NCI-H748 treated with DMSO at 0.1 percent for 48 hours (cell line): Measurements from ENCODE around the gene ZNF311.

Source experiments
- DNase-seq: peaks from one replicate; lab custom pipeline; 2025; lab: John Stamatoyannopoulos, UW

Gene ZNF311

GRCh38 chr6:29005183-29005885 lies at the start of gene ZNF311:
Gene ZNF311 (minus strand): TSS chr6:29005315. CDS start chr6:29003954, 1,361 bp downstream.
- peak; percentile 88 for DNase-seq

- no peak for DNase-seq
Observed at GRCh38 chr6:29051680-29052079, 46.6 kb upstream of the ZNF311 start.

GRCh38 chr6:29045075-29045474 lies 40.0 kb upstream of the ZNF311 start, which contains the start of gene OR2W1:
Gene OR2W1 (minus strand): TSS chr6:29045175. CDS start chr6:29045175, 0 bp downstream.
- no peak for DNase-seq

- no peak for DNase-seq
Observed at GRCh38 chr6:29035951-29036350, 30.8 kb upstream of the ZNF311 start.

GRCh38 chr6:29028821-29029220 lies 23.7 kb upstream of the ZNF311 start:
- no peak for DNase-seq

GRCh38 chr6:29025927-29026585 lies 20.9 kb upstream of the ZNF311 start:
- no peak for DNase-seq

GRCh38 chr6:29021434-29021833 lies 16.3 kb upstream of the ZNF311 start:
- no peak for DNase-seq

- DNase-seq, result no peak
Observed at GRCh38 chr6:29019629-29020028, 14.5 kb upstream of the ZNF311 start.

GRCh38 chr6:29017428-29017802 lies 12.3 kb upstream of the ZNF311 start:
- no peak for DNase-seq

- DNase-seq, result peak; percentile 87
Observed at GRCh38 chr6:29016559-29017427, 11.7 kb upstream of the ZNF311 start.

GRCh38 chr6:29014729-29015608 lies 9.9 kb upstream of the ZNF311 start:
- no peak for DNase-seq

GRCh38 chr6:29011276-29011734 lies 6.2 kb upstream of the ZNF311 start:
- peak; percentile 81 for DNase-seq

GRCh38 chr6:29009358-29009757 lies 4.2 kb upstream of the ZNF311 start:
- DNase-seq, result no peak

GRCh38 chr6:29008089-29008488 lies 3.0 kb upstream of the ZNF311 start:
- DNase-seq, result no peak

GRCh38 chr6:28996844-28997510 lies 8.1 kb downstream of the ZNF311 start:
- no peak for DNase-seq

GRCh38 chr6:28995093-28995650 lies 9.9 kb downstream of the ZNF311 start:
- no peak for DNase-seq

GRCh38 chr6:28988536-28989311 lies 16.4 kb downstream of the ZNF311 start:
- no peak for DNase-seq

- peak; percentile 97 for DNase-seq
Observed at GRCh38 chr6:28985462-28986164, 19.5 kb downstream of the ZNF311 start.

- no peak for DNase-seq
Observed at GRCh38 chr6:28983838-28984237, 21.3 kb downstream of the ZNF311 start.
